HepG2 (cell line): ENCODE measurements around the gene SSU72. TPM values are rescaled to one million over a fixed set of nuclear protein-coding genes. Genes with fewer than 3 reads are reported as not detected.

Experiments
- ATAC-seq: fragments of 200-7000 bp; cut with Tn5 transposase; 3 replicates; pipeline ENCODE4 v1.9.1; 2020; ENCODE audit warnings: mild to moderate bottlenecking, moderate library complexity
- BruUV-seq: library from RNA; stranded (reverse); fragments of 400-500 nt; replicated peaks from 2 replicates; lab custom pipeline; 2021; lab: Mats Ljungman, UMichigan
- CTCF ChIA-PET: fragments of 300-600 bp; formaldehyde crosslinking; extraction: SDS; loops from one replicate; lab custom pipeline; 2021; ENCODE audit warnings: low total read pairs, inconsistent platforms, low intra/inter-chr PET ratio; lab: Yijun Ruan, JAX
- POLR2A ChIA-PET: fragments of 350-600 bp; sonication (Branson Sonifier 250); formaldehyde crosslinking; loops from one replicate; lab custom pipeline; 2020; ENCODE audit warnings: antibody characterized with exemption, inconsistent platforms; lab: Yijun Ruan, JAX
- DNase-seq: peaks from one replicate; pipeline ENCODE4 v3.0.0-alpha.2; 2015; ENCODE audit warnings: low spot score
- FAIRE-seq: peaks from 3 replicates; lab custom pipeline; 2011; peaks lifted over from hg19 to GRCh38; lab: Jason Lieb, UNC
- H2AFZ ChIP-seq: one replicate; pipeline ENCODE4 v1.6.1; 2011; ENCODE audit warnings: low read length, inconsistent platforms
- H3K27ac ChIP-seq: fragments of 300-600 bp; 3 replicates; pipeline ENCODE4 v1.8.0; 2011; ENCODE audit warnings: mixed run types, mild to moderate bottlenecking, mixed read lengths, low read length, inconsistent platforms; ENCODE audit not compliant: insufficient read depth; ENCODE audit errors: extremely low read length
- H3K27me3 ChIP-seq, 2 experiments: fragments of 200-600 bp in 1 of 2; 2 replicates in 1 of 2; 3 replicates in 1 of 2; pipeline versions ENCODE4 v1.6.0 to v1.8.0; 2011; ENCODE audit warnings: low read length in 2 of 2, mild to moderate bottlenecking in 2 of 2, moderate library complexity in 2 of 2, inconsistent platforms in 1 of 2; ENCODE audit not compliant: insufficient read depth in 2 of 2, control insufficient read depth in 1 of 2
- H3K36me3 ChIP-seq, 2 experiments: fragments of 200-600 bp in 1 of 2; replicated peaks in 1 of 2; 2 replicates in 1 of 2; 3 replicates in 1 of 2; pipeline versions ENCODE4 v1.5.1 to v1.8.0; 2011; ENCODE audit warnings: low read length in 2 of 2, inconsistent platforms in 1 of 2; ENCODE audit not compliant: insufficient read depth in 2 of 2, control insufficient read depth in 1 of 2
- H3K4me1 ChIP-seq: 2 replicates; pipeline ENCODE4 v1.5.1; 2012; ENCODE audit warnings: low read length, inconsistent platforms; ENCODE audit not compliant: insufficient read depth
- H3K4me2 ChIP-seq: 2 replicates; pipeline ENCODE4 v1.6.0; 2011; ENCODE audit warnings: low read depth, low read length, inconsistent platforms
- H3K4me3 ChIP-seq, 3 experiments: fragments of 200-600 bp in 1 of 3; sonication (generic), shearing (Covaris generic) in 1 of 3; replicated peaks in 1 of 3; 2 replicates each; pipeline ENCODE4 v1.5.1; 2011 to 2016; ENCODE audit warnings: low read length in 3 of 3, inconsistent platforms in 2 of 3, low read depth in 2 of 3, mild to moderate bottlenecking in 2 of 3, control low read depth in 1 of 3, mixed read lengths in 1 of 3; ENCODE audit not compliant: insufficient read depth in 1 of 3
- H3K79me2 ChIP-seq: one replicate; pipeline ENCODE4 v1.6.1; 2011; ENCODE audit warnings: low read length, inconsistent platforms; ENCODE audit not compliant: insufficient read depth
- H3K9ac ChIP-seq: 2 replicates; pipeline ENCODE4 v1.6.0; 2011; ENCODE audit warnings: mild to moderate bottlenecking, low read depth, low read length, inconsistent platforms; ENCODE audit not compliant: insufficient read depth
- H3K9me3 ChIP-seq: 2 replicates; pipeline ENCODE4 v1.5.1; 2012; ENCODE audit warnings: mild to moderate bottlenecking, low read length
- H4K20me1 ChIP-seq: 2 replicates; pipeline ENCODE4 v1.6.0; 2011; ENCODE audit warnings: inconsistent platforms, mild to moderate bottlenecking, low read length, moderate library complexity; ENCODE audit not compliant: insufficient read depth
- AGO2 ChIP-seq: fragments of 200-400 bp; formaldehyde crosslinking; optimal IDR thresholded peaks from 2 replicates; pipeline ENCODE3; 2017; ENCODE audit warnings: mild to moderate bottlenecking, low read depth, low read length, moderate library complexity
- ARID5B ChIP-seq: IDR thresholded peaks from 2 replicates; pipeline ENCODE4 v1.4.0; 2020; ENCODE audit warnings: mild to moderate bottlenecking, missing genetic modification reagents
- FOSL2 ChIP-seq: sonication (generic); formaldehyde crosslinking; IDR thresholded peaks from 2 replicates; pipeline ENCODE4 v1.4.0; 2020; ENCODE audit warnings: missing genetic modification reagents
- KLF15 ChIP-seq: sonication (generic); formaldehyde crosslinking; IDR thresholded peaks from 2 replicates; pipeline ENCODE4 v1.8.1; 2023; ENCODE audit warnings: borderline replicate concordance, mild to moderate bottlenecking, inconsistent platforms, missing genetic modification reagents, mixed read lengths
- NR2F6 ChIP-seq, 2 experiments: IDR thresholded peaks; 2 replicates each; pipeline ENCODE4 v1.6.1; 2016; ENCODE audit warnings: antibody characterized with exemption in 1 of 2, mild to moderate bottlenecking in 1 of 2
- POLR2A ChIP-seq, 2 experiments: IDR thresholded peaks; 2 replicates each; pipeline ENCODE4 v1.6.1; 2011; ENCODE audit warnings: low read depth in 2 of 2, low read length in 2 of 2, mild to moderate bottlenecking in 1 of 2, moderate library complexity in 1 of 2; ENCODE audit not compliant: insufficient read depth in 1 of 2
- TRIM24 ChIP-seq: sonication (generic); formaldehyde crosslinking; IDR thresholded peaks from 2 replicates; pipeline ENCODE4 v1.8.0; 2022; ENCODE audit warnings: mild to moderate bottlenecking, missing genetic modification reagents
- ZBTB7A ChIP-seq: sonication (generic); formaldehyde crosslinking; IDR thresholded peaks from 2 replicates; pipeline ENCODE4 v1.8.0; 2022; ENCODE audit warnings: mild to moderate bottlenecking, missing genetic modification reagents
- ZFP36L2 ChIP-seq: sonication (generic); formaldehyde crosslinking; IDR thresholded peaks from 2 replicates; pipeline ENCODE4 v1.4.0; 2020; ENCODE audit warnings: missing genetic modification reagents
- ZNF264 ChIP-seq: sonication (generic); formaldehyde crosslinking; IDR thresholded peaks from 2 replicates; pipeline ENCODE4 v1.4.0; 2020; ENCODE audit warnings: missing genetic modification reagents
- WGBS: methylation state at CpG from one replicate; pipeline ENCODE4 v1.1.6; 2017; ENCODE audit warnings: low lambda C conversion rate; 5-methylcytosine and 5-hydroxymethylcytosine counted together
- in situ Hi-C: cut with HindIII; loops from 2 replicates; pipeline ENCODE4 v1.10.0; 2017; ENCODE audit warnings: low pct_unique_long_range_greater_than_20kb; ENCODE audit not compliant: extremely low pct_ligation_motif_present
- intact Hi-C: fragments of 100-400 bp; cut with micrococcal nuclease; formaldehyde crosslinking; loops from one replicate; pipeline ENCODE4 v1.10.0; 2022; ENCODE audit not compliant: unreplicated experiment
- polyA plus RNA-seq, 8 experiments: library from polyadenylated mRNA; depleted of rRNA in 3 of 8; stranded (reverse) in 7 of 8; unstranded in 1 of 8; fragments of >200 nt; fragmentation: Illumina TruSeq in 4 of 8; extraction: Trizol in 4 of 8; gene quantifications; 2 replicates each; pipeline versions ENCODE4 v1.2.1 to v1.2.3, GENCODE V29; 2011 to 2016; ENCODE audit warnings: low read depth in 4 of 8, missing spikeins in 1 of 8, mixed read lengths in 1 of 8; ENCODE audit not compliant: insufficient read depth in 1 of 8
- total RNA-seq, 5 experiments: library from RNA; depleted of rRNA; stranded (reverse); fragments of >200 nt; fragmentation: Illumina TruSeq; extraction: Trizol; gene quantifications; 2 replicates each; pipeline ENCODE4 v1.2.3, GENCODE V29; 2016; ENCODE audit warnings: low read depth in 1 of 5
- TF ChIP-seq, protein P1 (sequence below): sonication (generic); formaldehyde crosslinking; conservative IDR thresholded peaks from 2 replicates; pipeline ENCODE4 v1.4.0; 2020; ENCODE audit warnings: missing genetic modification reagents

Gene SSU72
- total and polyA plus RNA-seq, 2 of the 13 experiments (the other 11 are each of a cell fraction or from before 2014, with no cell fraction given), result 42.8 to 67.1 TPM

GRCh38 chr1:1554926-1555915 lies 19.4 kb downstream of the SSU72 start:
- H3K4me2 ChIP-seq, result no peak overlapping the region
- intact Hi-C loops, result no loop called here
- H3K9me3 ChIP-seq, result no peaks in the 10 kb centered on the region
- TF ChIP-seq FOSL2 (CRISPR knock-in tag), result 0 out of 2 replicates have a peak, but pooled peaks have one; percentile 9
- peak; percentile 22; the same call in 1 of the 2 replicates for TF ChIP-seq NR2F6 (IDR thresholded peaks at IDR 0.05)
- no peak for TF ChIP-seq NR2F6 (CRISPR knock-in tag; IDR thresholded peaks at IDR 0.05)
- no peak for TF ChIP-seq ZNF264 (CRISPR knock-in tag)
- peak; percentile 63 for TF ChIP-seq AGO2
- peak in 1 of 2 experiments; percentile 37; a peak in 1 of 4 replicates for TF ChIP-seq POLR2A (IDR thresholded peaks at IDR 0.05; ENCODE audit: insufficient read depth in 1 of 2, low read depth in 2 of 2, low read length in 2 of 2)
- no peak for TF ChIP-seq KLF15 (CRISPR knock-in tag)
- no peak overlapping the region for H3K9ac ChIP-seq
- H4K20me1 ChIP-seq, result no peaks in the 10 kb centered on the region; the same call in 1 of the 2 replicates
- H3K27ac ChIP-seq, result no peak overlapping the region
- CTCF ChIA-PET, result no interaction called here
- H2AFZ ChIP-seq, result no peak overlapping the region
- ATAC-seq (peak; percentile 4; the same call in 1 of the 3 replicates), FAIRE-seq (no peak), DNase-seq (no peak)
- H3K4me3 ChIP-seq, result no peak overlapping the region
- BruUV-seq, result no TSS peak
- 0 out of 2 replicates have a peak, but pooled peaks cover 5% of the 10 kb centered on the region for H3K4me1 ChIP-seq
- in situ Hi-C loops, result no loop called here
- H3K27me3 ChIP-seq, result no peaks in the 10 kb centered on the region
- H3K36me3 ChIP-seq, result peaks cover 1 to 4% of the 10 kb centered on the region in 2 experiments; a peak in 2 of 5 replicates
- H3K79me2 ChIP-seq, result no peaks in the 10 kb centered on the region
- 97% methylated on average over 19 of the region's 31 CpGs for WGBS
- POLR2A ChIA-PET, result no interaction called here

DNA sequence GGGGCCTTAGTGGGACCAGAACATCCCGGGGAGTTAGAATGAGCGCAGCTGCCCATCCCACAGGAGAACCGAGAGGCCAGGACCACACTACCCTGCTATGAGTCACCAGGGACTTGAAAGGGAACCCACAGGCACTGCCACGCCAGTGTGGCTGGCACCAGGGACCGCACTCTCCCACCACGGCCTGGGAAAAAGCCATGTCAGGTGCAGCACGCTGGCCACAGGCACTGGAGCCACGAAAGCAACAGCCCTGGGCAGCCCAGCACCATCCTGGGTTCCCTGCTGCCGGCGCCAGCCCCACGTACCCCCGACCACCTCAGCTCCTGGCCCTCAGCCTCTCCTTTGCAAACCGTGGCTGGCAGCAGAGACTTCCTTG lies 20.1 kb downstream of the SSU72 start:
- in situ Hi-C loops, result no loop called here
- Histone ChIP-seq H3K4me3 (no peak overlapping the region), H3K9ac (no peak overlapping the region), H3K79me2 (no peaks in the 10 kb centered on the region), H4K20me1 (no peaks in the 10 kb centered on the region; the same call in 1 of the 2 replicates), H3K27me3 (no peaks in the 10 kb centered on the region), H3K4me2 (no peak overlapping the region), H3K4me1 (0 out of 2 replicates have a peak, but pooled peaks cover 5% of the 10 kb centered on the region), H3K27ac (no peak overlapping the region), H3K36me3 (peaks cover 0 to 4% of the 10 kb centered on the region in 2 experiments; a peak in 2 of 5 replicates), H3K9me3 (no peaks in the 10 kb centered on the region), H2AFZ (no peak overlapping the region)
- CTCF ChIA-PET, result no interaction called here
- DNase-seq (no peak), FAIRE-seq (no peak), ATAC-seq (no peak)
- WGBS, result 100% methylated on average over 1 of the region's 13 CpGs
- POLR2A ChIA-PET, result no interaction called here
- BruUV-seq, result no TSS peak
- intact Hi-C loops, result no loop called here
- no peak for TF ChIP-seq ARID5B (CRISPR knock-in tag)
- TF ChIP-seq, protein P1, sequence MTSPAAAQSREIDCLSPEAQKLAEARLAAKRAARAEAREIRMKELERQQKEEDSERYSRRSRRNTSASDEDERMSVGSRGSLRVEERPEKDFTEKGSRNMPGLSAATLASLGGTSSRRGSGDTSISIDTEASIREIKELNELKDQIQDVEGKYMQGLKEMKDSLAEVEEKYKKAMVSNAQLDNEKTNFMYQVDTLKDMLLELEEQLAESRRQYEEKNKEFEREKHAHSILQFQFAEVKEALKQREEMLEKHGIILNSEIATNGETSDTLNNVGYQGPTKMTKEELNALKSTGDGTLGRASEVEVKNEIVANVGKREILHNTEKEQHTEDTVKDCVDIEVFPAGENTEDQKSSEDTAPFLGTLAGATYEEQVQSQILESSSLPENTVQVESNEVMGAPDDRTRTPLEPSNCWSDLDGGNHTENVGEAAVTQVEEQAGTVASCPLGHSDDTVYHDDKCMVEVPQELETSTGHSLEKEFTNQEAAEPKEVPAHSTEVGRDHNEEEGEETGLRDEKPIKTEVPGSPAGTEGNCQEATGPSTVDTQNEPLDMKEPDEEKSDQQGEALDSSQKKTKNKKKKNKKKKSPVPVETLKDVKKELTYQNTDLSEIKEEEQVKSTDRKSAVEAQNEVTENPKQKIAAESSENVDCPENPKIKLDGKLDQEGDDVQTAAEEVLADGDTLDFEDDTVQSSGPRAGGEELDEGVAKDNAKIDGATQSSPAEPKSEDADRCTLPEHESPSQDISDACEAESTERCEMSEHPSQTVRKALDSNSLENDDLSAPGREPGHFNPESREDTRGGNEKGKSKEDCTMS (CRISPR knock-in tag), result no peak
- TF ChIP-seq ZBTB7A (CRISPR knock-in tag), result no peak
- no peak for TF ChIP-seq TRIM24 (CRISPR knock-in tag)
- TF ChIP-seq ZFP36L2 (CRISPR knock-in tag), result no peak
